Midbrain (tissue), 1 donor: ENCODE results near the gene SYN1.

Source experiments
- DNase-seq: peaks from one replicate; lab custom pipeline; 2025; lab: John Stamatoyannopoulos, UW

Gene SYN1

GRCh38 chrX:47572773-47573340 is 46.8 kb downstream of the SYN1 start:
- no peak for DNase-seq

DNA sequence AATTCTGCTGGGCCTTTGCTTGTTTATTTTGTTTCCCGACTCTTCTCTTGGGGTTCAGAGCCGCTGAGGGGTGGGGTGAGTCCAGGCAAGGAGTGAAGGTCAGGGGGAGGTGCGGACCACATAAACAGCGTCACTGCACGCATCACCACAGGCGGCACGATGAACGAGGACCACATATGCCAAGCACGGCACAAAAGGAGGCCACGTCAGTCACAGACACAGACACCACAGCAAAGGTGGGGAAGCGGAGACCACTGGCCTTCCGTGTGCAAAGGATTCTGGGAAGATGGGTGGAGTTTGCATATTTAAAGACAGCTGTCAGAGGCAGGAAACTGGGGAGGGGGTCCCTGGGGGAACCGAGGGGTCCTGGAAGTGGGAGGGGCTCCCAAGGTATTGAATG is 47.8 kb downstream of the SYN1 start:
- no peak for DNase-seq

- no peak for DNase-seq
Observed at GRCh38 chrX:47571215-47571614, 48.4 kb downstream of the SYN1 start.

- DNase-seq = no peak
Observed at GRCh38 chrX:47570794-47571193, 48.9 kb downstream of the SYN1 start.

DNA sequence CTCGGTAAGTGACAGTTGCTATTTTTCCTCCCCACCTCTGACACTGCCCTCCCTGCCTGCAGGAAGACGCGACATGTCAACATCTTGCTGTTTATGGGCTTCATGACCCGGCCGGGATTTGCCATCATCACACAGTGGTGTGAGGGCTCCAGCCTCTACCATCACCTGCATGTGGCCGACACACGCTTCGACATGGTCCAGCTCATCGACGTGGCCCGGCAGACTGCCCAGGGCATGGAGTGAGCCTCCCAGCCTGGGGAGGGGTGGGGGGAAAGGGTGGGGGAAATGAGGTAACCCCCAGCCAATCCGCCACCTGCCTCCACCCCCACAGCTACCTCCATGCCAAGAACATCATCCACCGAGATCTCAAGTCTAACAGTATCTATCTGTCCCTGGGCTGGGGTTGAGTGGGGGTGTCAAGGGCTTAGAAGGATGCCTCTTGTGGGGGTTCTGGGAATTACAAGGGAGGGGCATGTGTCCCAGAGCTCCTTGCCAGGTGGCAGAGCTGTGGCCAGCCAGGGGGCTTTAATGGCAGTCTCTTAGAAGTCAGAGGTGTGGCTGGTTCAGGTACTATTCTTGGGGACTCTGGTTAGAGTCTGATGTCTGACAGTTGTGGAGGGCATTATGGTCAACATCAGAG is 50.9 kb downstream of the SYN1 start:
- DNase-seq = no peak

GRCh38 chrX:47566841-47567240 is 52.8 kb downstream of the SYN1 start:
- no peak for DNase-seq

DNA sequence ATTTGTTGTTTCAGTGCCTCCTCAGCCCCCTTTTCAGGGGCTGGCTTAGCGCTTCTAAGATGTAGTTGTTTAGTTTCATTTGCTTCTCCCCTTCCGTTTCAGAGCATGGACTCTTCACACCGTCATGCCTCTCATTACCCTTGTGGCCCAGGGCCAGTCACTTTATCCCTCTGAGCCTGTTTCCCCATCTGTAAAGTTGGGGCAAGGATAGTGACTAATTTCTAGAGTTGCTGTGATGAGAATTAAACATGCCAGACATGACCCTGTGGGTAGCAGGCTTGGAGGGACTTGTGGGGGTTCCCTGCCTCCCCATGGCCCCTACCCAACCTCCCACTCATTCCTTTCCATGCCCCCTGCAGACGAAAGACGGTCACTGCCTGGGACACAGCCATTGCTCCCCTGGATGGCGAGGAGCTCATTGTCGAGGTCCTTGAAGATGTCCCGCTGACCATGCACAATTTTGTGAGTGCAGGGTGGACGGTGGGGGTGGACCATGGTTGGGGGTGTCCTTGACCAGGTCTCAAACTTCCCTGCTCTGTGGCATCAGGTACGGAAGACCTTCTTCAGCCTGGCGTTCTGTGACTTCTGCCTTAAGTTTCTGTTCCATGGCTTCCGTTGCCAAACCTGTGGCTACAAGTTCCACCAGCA is 55.1 kb downstream of the SYN1 start:
- DNase-seq = no peak

DNA sequence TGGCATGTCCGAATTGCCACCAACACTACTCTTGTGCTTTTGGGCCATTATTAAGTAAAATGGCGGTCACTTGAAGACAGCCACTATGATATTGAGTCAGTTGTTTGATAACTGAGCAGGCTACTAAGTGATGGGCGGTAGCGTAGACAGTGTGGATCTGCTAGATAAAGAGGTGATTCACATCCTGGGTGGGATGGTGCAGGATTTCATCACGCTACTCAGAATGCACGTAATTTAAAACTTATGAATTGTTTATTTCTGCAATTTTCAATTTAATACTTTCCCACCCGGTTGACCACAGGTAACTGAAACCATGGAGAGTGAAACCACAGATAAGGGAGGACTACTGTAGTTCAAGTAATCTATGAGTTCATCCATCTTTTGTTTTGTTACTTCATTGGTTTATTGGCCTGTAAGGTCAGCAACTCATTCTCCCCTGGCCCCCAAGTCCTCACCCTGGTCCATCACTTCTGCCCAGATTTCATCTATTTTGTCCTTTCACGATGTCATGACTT is 55.8 kb downstream of the SYN1 start:
- DNase-seq = no peak

DNA sequence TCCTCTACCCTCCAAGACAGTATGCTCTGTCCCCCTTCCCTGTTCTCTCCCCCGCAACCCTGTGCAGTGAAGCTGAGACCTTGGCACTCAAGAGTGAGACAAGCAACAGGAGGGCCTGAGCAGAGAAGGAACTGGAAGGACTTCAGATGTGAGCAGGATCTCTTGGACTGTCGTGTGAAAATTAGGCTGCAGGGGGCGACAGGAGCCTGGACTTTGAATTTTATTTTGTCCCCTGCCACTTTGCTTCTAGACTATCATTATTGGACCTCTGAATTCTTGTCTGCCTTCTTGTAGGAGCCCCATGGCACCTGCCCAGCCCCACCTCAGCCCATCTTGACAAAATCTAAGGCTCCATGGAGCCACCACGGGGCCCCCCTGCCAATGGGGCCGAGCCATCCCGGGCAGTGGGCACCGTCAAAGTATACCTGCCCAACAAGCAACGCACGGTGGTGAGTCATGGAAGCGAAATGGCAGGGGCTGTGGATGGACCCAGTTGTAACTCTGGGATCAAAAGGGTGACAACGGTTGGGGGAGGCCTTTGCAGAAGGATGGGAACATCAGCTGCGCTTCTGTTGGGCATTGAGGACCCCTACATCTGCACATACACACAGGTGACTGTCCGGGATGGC is 56.9 kb downstream of the SYN1 start:
- no peak for DNase-seq

DNA sequence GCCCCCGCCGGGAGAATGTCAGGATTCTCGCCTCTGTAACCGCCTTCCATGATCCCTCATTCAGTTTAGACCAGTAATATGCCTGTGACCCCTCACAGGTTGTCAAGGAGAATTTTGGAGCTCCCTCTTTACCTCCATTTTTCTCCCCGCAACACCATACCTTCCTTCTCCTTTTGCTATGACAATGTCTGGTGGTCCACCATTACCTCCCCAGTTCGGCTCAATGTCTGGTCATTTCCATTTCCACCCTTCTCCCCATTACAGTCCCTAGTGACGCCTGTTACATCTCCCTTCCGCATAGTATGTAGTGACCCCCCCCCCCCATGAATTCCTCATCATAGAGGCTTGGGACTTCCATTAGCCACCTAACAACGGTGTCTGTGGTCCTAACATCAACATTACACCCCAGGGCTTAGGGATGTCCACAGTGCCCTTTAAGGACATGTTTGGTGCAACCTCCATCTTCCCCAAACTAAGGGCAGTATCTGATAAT is 58.0 kb downstream of the SYN1 start:
- no peak for DNase-seq

DNA sequence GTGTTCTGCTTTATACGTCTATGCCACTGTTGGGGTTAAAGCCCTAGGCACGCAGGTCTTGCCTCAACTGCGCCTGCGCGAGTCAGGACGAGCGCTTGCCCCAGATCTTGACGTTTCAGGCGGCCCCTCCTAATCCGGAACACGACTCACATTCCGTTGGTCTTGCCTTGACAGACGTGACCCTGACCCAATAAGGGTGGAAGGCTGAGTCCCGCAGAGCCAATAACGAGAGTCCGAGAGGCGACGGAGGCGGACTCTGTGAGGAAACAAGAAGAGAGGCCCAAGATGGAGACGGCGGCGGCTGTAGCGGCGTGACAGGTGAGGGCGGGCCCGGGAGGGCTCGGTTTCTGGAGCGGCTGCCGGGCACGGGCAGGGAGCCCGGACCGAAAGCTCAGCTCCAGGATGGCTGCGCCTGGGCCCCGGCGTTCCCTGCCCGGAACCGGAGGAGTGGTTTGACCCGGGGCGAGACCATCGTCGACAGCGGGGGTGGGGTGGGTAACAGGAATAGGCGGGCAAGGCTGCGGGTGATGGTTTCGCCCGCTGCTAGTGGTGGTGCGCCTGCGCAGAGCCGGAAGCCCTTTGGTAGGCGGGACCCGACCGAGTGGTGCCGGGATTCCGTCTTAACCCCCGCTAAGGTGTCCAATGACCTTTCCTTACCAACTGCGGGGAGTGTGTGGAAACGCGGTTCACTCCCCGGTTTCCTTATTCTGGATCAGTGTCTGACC is 58.6 kb downstream of the SYN1 start, which contains the start of gene ARAF:
Gene ARAF, plus strand, starts transcription at position 272 of the 725 bp plus-strand sequence. CDS start 1,763 bp downstream, outside the sequence.
- peak; percentile 95 for DNase-seq

- DNase-seq = no peak
Observed at GRCh38 chrX:47560179-47560933, 59.3 kb downstream of the SYN1 start.

DNA sequence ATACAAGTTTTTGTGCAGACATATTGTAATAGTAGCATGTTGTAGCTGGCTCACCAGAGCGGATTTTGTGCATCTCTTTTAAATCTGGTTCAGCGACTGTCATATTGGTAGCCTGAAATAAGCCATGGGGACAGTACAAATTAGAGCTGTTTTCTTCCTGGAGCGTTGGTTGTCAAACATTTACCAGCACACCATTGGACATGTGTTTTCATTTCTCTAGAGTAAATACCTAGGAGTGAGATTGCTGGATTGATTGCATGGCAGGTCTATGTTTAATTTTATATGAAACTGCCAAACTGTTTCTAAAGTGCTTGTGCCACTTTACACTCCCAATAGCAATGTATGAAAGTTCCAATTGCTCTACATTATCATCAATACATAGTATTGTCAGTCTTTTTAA is 61.2 kb downstream of the SYN1 start:
- DNase-seq = no peak

- DNase-seq = peak; percentile 91
Observed at GRCh38 chrX:47556045-47556623, 63.5 kb downstream of the SYN1 start.

- no peak for DNase-seq
Observed at GRCh38 chrX:47543496-47543895, 76.2 kb downstream of the SYN1 start.

GRCh38 chrX:47540754-47541538 is 78.7 kb downstream of the SYN1 start:
- DNase-seq = peak; percentile 84

- no peak for DNase-seq
Observed at GRCh38 chrX:47539860-47540259, 79.8 kb downstream of the SYN1 start.

DNA sequence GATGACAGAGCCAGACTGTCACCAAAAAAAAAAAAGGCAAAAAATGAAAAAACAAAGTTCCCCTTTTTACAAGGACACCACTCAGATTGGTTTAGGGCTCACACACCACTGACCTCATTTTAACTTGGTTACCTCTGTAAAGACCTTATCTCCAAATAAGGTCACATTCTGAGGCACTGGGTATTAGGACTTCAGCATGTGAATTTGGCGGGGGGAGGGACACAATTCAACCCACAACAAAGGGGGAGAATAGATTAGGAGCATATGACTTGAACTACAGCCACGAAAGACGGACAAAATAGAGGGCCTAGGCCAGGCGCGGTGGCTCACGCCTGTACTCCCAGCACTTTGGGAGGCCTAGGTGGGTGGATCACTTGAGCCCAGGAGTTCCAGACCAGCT is 89.6 kb downstream of the SYN1 start:
- DNase-seq = no peak

GRCh38 chrX:47529548-47529947 is 90.1 kb downstream of the SYN1 start:
- DNase-seq = no peak

DNA sequence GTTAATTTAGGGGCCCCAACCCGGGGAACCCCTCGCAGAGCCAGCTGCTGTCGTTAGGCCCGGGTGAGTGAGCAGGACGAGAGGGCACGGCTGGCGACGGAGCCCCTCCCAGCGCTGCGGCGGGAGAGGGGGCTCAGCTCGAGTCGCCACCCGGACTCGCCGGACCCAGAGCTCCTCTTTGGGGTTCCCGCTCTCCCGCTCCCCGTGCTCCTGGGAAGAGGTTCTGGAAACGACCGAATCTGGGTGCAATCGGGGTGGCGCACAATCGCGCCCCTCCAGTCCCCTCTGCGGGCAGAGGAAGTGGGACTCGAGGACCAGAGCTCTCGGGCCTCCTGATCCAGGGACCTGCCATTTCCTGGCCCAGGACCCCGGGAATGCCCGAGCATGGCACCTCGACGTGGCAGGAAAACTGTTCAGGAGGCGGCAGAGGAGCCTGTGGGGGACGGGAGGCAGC is 95.9 kb downstream of the SYN1 start:
- DNase-seq = no peak
